ENCODE data around the gene CREB5. TPM values are rescaled to one million over a fixed set of nuclear protein-coding genes. Genes with fewer than 3 reads are reported as not detected.

CREB5 gene
- total and polyA plus RNA-seq, 2 of the 8 experiments (the other 6 are each of a cell fraction or from before 2014, with no cell fraction given), result 2.4 to 2.7 TPM

GRCh38 chr7:28744951-28745350 is 332.6 kb downstream of the CREB5 start:
- Histone ChIP-seq H4K91ac (replicated peaks; ENCODE audit: insufficient read length, low read length) (no peak overlapping the region), H2BK5ac (ENCODE audit: low read depth, low read length) (no peak overlapping the region), H3K18ac (ENCODE audit: extremely low read depth, low read length) (no peak overlapping the region), H3K79me2 (ENCODE audit: control insufficient read depth in 1 of 2, insufficient read depth in 2 of 2, low read length in 2 of 2) (no peaks in the 10 kb centered on the region), H3K4ac (replicated peaks; ENCODE audit: insufficient read length, low read depth, low read length) (no peak overlapping the region), H3K23me2 (ENCODE audit: low read depth, low read length) (no peaks in the 10 kb centered on the region), H3K56ac (replicated peaks; ENCODE audit: insufficient read length, low read depth, low read length) (no peak overlapping the region), H4K5ac (ENCODE audit: insufficient read length, low read depth, low read length) (no peak overlapping the region), H2BK20ac (ENCODE audit: low read length) (no peak overlapping the region), H3K36me3 (ENCODE audit: control insufficient read depth in 2 of 4, insufficient read depth in 4 of 4, low read length in 3 of 4) (no peaks in the 10 kb centered on the region; a peak in 1 of 8 replicates), H2AK5ac (ENCODE audit: low read depth, low read length) (no peak overlapping the region), H3K9ac (replicated peaks in 1 of 4; ENCODE audit: extremely low read depth in 1 of 4, low read depth in 3 of 4, low read length in 3 of 4) (no peak overlapping the region), H4K8ac (ENCODE audit: extremely low read depth, insufficient read depth, low read length) (no peak overlapping the region), H2BK12ac (ENCODE audit: low read depth, low read length) (no peak overlapping the region), H3K4me3 (ENCODE audit: extremely low read depth in 1 of 4, insufficient read depth in 2 of 4, low read depth in 3 of 4, low read length in 4 of 4) (no peak overlapping the region), H3K79me1 (ENCODE audit: low read depth, low read length) (no peaks in the 10 kb centered on the region), H2AFZ (ENCODE audit: low read length) (no peak overlapping the region), H2BK120ac (replicated peaks; ENCODE audit: low read depth, low read length) (no peak overlapping the region), H3K9me3 (ENCODE audit: insufficient read depth in 2 of 2, low read depth in 1 of 2, low read length in 1 of 2) (no peaks in the 10 kb centered on the region), H3K27ac (ENCODE audit: low read depth, low read length) (no peak overlapping the region), H2BK15ac (ENCODE audit: low read length) (no peak overlapping the region), H3K23ac (ENCODE audit: insufficient read length) (no peak overlapping the region), H3K14ac (ENCODE audit: insufficient read length) (no peak overlapping the region), H4K20me1 (replicated peaks in 1 of 2; ENCODE audit: control insufficient read depth in 1 of 2, insufficient read depth in 2 of 2, low read length in 2 of 2) (no peaks in the 10 kb centered on the region), H3K4me2 (ENCODE audit: insufficient read depth in 1 of 2, low read depth in 2 of 2, low read length in 2 of 2) (no peak overlapping the region), H3K27me3 (replicated peaks in 1 of 4; ENCODE audit: control insufficient read depth in 3 of 4, extremely low read depth in 1 of 4, insufficient read depth in 3 of 4, low read length in 3 of 4) (no peaks in the 10 kb centered on the region; a peak in 1 of 7 replicates), H3K4me1 (replicated peaks in 1 of 4; ENCODE audit: control insufficient read depth in 3 of 4, insufficient read depth in 4 of 4, low read length in 3 of 4) (peaks cover 0 to 10% (median 3%) of the 10 kb centered on the region in 4 experiments; a peak in 4 of 7 replicates)
- ChIA-PET CTCF (ENCODE audit: partially characterized antibody) (interaction anchor here (1.0 to 1.8 kb wide), 2 partner anchors 12 to 15 kb away, joined by 3 to 6 read pairs; no protein-coding TSS in a partner anchor), POLR2A (ENCODE audit: partially characterized antibody) (no interaction called here)
- TF ChIP-seq CREB1 (IDR thresholded peaks at IDR 0.05), result no peak
- no peak for TF ChIP-seq USF2 (IDR thresholded peaks at IDR 0.05; ENCODE audit: low read length)
- TF ChIP-seq TBP (IDR thresholded peaks at IDR 0.05; ENCODE audit: low read depth, low read length), result no peak
- TF ChIP-seq CTBP2 (IDR thresholded peaks at IDR 0.05; ENCODE audit: borderline replicate concordance, insufficient read depth, insufficient read length, low read length), result no peak
- no peak for TF ChIP-seq GABPA (IDR thresholded peaks at IDR 0.05; ENCODE audit: borderline replicate concordance, insufficient read depth, low read length)
- no peak for TF ChIP-seq POLR2A (IDR thresholded peaks at IDR 0.05; ENCODE audit: control extremely low read depth in 1 of 2, low read depth in 2 of 2, low read length in 2 of 2)
- no peak for TF ChIP-seq SIX5 (IDR thresholded peaks at IDR 0.05; ENCODE audit: low read depth, low read length)
- TF ChIP-seq TAF1 (IDR thresholded peaks at IDR 0.05; ENCODE audit: low read depth, low read length), result no peak
- no peak for TF ChIP-seq GTF2F1 (IDR thresholded peaks at IDR 0.05; ENCODE audit: borderline replicate concordance, low read depth, low read length)
- TF ChIP-seq TAF7 (optimal IDR thresholded peaks at IDR 0.05; ENCODE audit: borderline replicate concordance, low read depth, low read length), result no peak
- FAIRE-seq (no peak), DNase-seq (ENCODE audit: low read depth in 1 of 2, low spot score in 2 of 2) (no peak)
- 86% methylated on average over 4 of the region's 4 CpGs; no CpG with 5 or more reads in 1 of the 2 experiments for WGBS, 2 experiments (ENCODE audit: extremely low coverage in 1 of 2, insufficient coverage in 1 of 2, insufficient read length in 1 of 2, insufficient replicate concordance in 2 of 2, low coverage in 1 of 2, low lambda C conversion rate in 2 of 2, missing lambda C conversion rate in 1 of 2)
